Ramos (cell line): ENCODE measurements around the gene TTC39C.
"Not testable (repeated sequence)": the region's sequence is repeated elsewhere in the genome, so short reads cannot be mapped to it uniquely, and the experiment has no call there.

Source experiments
- in situ Hi-C: fragments of 300-500 bp; cut with MboI; formaldehyde crosslinking; loops from one replicate; pipeline ENCODE4 v1.14.3; 2022; ENCODE audit warnings: low sequenced_read_pairs; ENCODE audit not compliant: unreplicated experiment

Gene TTC39C

DNA sequence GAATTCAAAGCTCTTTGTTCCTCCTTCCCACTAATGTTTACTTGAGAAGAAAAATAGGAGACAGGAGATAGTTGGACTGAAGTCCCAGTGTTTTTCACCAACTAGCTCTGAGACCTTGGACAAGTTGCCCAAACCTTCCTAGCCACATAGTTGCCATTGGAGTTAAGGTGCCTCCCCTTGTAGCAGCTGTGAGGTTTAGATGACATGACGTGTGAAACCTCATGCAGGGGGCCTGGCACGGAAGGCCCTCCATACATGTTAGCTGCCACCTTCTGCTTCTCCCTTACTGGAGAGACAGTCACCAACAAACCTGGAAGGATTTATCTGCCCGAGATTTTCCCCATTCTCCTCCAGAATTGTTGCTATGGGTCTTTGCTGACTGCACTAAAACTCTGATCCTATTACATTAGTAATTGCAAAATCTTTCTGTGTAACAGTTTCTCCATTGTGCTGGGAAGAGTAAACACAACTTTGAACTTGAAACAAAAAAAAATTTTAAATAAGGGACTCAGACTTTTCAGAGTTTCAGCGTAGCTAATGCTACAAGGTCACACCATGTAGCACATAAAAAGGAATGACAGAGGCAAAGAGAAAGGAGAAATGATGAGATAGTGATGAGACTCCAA lies 100.5 kb downstream of the TTC39C start:
- in situ Hi-C loops, result loop anchor here (10.0 kb wide), 1 partner anchor 190 kb away; no protein-coding TSS in a partner anchor

DNA sequence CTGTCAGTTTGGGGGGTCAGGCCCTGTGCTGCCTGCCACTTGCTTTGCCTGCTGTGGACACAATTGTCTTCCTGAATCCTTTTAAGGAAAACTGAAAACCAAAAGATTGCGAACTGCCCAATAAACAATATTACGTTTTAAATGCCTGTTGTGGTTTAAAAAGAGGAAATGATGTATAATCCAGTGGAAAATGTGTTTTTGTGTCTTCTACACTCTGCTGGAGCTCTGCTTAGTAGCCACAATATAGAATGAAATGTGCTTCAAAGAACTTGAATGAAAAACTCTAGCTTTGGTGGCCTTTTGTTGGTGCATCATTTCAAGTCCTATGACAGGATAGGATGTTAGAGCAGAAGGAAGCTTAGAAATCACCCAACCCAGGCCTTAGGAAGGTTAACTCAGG lies 101.1 kb downstream of the TTC39C start:
- in situ Hi-C loops, result loop anchor here (10.0 kb wide), 1 partner anchor 191 kb away; no protein-coding TSS in a partner anchor

DNA sequence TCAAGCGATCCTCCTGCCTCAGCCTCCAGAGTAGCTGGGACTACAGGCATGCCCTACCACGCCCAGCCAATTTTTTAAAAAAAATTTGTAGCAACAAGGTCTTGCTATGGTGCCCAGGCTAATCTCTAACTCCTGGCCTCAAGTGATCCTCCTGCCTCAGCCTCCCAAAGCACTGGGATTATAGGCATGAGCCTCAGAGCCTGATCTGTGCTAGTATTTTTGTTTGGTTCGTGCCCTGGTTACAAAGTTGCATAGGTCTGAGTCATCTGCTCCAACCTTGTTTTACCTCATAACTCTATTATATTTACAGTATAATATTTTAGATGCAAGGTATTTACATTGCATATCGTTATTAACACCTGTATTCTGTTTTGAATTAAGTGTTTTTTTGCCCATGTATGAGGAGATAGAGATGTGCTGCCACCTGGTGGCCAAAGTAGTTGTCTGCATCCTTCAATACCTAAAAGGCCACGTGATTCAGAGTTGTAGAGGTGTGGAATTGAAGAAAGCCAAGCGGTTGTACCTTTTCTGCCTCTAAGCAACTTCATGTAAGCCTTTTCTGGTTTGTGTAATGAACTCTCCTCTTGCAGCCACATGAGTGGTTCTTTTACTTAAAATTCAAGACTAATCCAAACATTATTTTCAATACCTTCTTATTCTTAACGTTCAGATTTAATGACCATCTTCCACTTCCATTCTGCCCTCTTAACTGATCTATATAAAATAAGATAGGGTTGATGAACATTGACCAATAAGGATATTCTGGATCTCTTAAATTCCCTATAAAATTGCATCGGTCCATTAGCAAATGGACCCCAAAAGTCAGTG lies 104.4 kb downstream of the TTC39C start:
- in situ Hi-C loops, result loop anchor here (10.0 kb wide), 1 partner anchor 194 kb away; no protein-coding TSS in a partner anchor

DNA sequence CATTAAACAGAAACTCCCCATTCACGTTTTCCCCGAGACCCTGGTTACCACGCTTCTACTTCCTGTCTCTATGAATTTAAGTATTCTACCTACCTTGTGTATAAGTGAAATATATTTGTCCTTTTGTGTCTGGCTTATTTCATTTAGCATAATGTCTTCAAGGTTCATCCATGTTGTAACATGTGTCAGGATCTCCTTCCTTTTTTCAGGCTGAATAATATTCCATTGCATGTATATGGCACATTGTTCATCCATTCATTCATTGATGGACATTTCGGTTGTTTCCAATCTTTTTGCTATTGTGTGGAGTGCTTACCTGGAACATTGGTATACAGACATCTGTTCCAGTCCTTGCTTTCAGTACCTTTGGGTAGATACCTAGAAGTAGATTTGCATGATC lies 106.1 kb downstream of the TTC39C start:
- in situ Hi-C loops, result loop anchor here (10.0 kb wide), 1 partner anchor 496 kb away; no protein-coding TSS in a partner anchor

DNA sequence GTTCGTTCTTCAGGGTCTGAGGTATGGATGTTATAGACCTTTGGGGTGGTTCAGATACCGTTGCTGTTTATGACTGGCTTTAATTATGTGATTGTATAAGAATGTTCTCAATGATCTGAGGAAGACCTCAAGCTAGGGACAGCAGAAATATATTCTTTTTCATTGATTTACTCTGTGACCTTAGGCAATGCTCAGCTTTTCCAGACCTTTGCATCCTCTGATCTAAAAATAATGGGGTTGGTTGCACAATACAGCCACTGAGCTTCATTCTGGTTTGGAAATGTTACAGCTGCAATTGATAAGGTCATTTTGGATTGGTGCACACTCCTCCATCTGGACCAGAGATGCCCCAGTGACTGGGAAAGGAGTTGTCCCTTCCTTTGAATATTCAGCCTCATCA lies 107.1 kb downstream of the TTC39C start:
- in situ Hi-C loops, result loop anchor here (10.0 kb wide), 1 partner anchor 497 kb away; no protein-coding TSS in a partner anchor

DNA sequence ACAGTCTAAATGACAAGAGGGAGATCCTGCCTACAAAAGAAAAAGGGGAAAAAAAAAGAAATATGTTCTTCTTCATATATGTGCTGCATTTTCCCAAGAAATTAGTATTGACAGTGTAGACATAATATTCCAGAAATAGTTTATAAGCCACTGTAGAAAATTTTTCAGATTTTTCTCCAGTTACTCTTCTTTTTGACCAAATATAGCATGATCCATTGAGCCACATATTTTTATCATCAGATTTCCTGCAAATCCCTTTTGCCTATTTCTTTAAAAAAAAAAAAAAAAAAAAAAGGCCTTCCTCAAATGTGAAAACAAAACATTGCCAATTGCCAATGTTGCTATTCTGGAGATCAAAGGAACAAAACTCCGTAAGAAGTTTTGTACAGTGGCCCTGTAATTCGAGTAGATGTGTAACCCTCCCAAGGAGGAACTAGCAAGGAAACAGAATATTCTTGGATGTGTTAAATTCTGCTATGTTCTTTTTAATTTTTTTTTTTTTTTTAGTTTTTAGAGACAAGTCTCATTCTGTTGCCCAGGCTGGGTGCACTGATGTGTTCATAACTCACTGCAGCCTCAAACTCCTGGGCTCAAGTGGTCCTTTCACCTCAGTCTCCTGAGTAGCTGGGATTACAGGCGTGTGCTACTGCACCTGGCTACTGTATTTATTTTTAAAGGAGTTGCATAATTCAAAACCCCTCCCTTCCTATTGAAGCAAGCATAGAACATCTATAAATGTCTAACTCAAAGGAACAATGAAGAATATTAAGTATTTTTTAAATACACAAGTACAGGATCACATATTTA lies 111.8 kb downstream of the TTC39C start:
- in situ Hi-C loops, result loop anchor here (10.0 kb wide), 1 partner anchor 502 kb away; no protein-coding TSS in a partner anchor

DNA sequence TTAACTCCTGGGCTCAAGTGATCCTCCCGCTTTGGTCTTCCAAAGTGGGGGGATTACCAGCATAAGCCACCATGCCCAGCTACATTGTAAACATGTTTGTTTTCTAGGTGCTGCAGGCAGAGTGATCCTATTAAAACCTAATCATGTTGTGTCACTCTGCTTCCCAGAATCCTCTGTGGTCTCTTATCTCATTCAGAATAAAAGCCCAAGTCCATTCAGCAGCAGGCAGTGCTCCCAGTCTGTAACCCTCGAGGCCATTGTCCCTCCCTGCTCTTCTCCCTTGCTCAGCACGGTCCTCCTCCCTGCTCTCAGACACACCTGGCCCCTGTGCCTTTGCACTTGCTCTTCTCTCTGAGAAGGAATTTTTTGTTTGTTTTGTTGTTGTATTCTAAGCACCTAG lies 113.2 kb downstream of the TTC39C start:
- in situ Hi-C loops, result loop anchor here (10.0 kb wide), 1 partner anchor 503 kb away; no protein-coding TSS in a partner anchor

DNA sequence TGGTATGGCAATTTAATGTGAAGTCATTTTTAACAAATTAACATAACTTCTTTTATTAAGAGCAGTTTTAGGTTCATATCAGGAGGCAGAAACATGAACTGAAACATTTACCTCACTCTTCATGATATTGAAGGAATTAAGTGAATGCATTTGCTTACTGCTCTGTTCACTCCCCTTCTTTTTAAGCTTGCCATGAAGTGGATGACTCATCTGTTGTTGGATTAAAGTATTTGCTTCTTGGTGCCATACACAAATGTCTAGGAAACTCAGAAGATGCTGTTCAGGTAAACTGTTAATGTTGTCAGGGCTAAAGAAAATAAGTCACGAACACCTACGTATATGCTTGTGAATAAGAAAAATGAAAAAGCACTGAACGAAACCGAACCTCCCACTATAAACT lies 114.1 kb downstream of the TTC39C start:
- in situ Hi-C loops, result loop anchor here (10.0 kb wide), 1 partner anchor 504 kb away; no protein-coding TSS in a partner anchor

DNA sequence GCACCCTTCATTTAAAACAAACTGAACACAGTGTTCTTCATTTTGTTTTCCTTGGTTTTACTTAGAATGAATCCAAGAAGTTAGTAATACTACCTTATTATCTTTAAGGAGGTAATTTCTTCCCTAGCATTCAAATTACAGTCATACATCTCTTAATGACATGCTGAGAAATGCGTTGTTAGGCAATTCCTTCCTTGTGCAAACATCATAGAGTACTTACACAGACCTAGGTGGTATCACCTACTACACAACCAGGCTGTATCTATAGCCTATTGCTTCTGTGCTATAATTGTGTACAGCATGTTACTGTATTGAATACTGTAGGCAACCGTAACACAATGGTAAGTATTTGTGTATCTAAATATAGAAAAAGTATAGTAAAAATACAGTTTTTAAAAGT lies 115.9 kb downstream of the TTC39C start:
- in situ Hi-C loops, result no loop called here

DNA sequence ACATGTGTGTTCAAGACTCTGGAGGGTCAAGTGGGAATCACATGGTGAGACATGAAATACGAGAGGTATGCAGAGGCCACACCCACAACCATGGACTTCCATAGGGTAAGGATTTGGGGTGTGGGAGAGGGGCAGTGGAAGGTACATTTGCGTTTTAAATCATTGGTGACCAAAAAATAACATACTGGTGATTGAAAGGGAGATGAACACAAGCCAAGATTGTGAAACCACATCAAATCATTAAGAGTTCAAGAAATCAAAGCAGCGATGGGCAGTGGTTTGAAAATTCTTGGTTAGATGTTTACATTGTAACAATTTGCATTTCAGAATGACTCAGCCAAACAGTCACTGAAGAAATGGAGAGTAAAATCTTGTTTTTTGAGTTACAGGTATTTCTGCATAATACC lies 122.4 kb downstream of the TTC39C start:
- in situ Hi-C loops, result no loop called here

DNA sequence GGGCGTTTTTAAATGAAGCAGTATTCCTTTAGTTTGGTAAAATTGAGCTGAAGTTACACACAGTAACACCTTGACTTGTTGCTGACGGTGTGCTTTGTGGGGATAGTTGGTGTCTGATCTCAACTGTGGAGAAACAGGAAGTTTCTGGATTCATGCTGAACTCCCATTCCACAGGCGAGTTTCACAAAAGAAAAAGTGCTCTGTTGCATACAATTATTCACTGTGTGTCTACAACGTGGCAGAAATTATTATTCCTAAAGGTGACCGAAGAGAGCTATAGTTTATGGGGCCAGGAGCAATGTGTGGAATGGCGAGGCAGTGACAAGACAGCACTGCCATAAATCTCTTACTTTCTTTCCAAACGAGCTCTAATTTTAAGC lies 123.8 kb downstream of the TTC39C start:
- in situ Hi-C loops, result no loop called here

DNA sequence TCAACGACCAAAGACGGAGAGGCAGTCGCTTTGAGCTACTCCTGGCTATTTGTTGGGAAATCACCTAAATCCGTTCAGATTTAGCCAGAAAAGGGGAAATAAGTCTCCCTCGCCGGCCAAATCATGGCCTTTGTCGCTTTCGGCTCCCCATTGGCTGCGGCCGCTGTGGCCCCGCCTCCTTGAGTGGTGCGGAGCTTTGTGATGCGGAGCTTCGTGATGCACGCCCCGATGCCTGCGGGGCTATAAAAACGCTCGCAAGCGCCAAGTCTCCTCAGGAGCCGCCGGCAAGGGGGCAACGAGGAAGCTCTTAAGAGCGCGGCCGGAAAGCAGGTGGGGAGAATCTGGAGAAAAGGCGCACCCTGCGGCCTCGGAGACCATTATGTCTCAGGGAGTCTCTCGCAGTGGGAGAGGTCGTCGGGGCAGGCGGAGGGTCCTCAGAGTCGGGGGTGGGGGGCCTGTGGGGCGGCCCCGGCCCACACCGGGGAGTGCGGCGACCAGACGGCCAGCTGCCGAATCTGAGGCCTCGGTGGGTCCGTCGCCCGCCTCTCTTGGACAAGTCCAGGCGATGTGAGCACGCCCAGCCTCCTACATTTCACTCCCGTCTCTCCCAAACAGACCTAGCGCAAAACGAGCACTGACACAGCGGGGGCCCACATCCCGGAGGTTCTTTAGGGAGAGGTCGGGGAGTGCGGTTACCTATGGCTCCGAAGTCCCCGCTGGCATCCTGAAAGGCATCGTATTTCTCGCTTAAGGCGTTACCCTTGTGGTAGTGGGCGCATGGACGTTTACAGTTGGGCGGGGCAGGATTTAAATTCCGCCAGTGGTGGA lies 124.4 kb downstream of the TTC39C start, which contains the start of gene CABYR:
Gene CABYR (plus strand): TSS at position 274 of the 828 bp plus-strand sequence. CDS start 4,053 bp downstream, outside the sequence.
- in situ Hi-C loops, result no loop called here

DNA sequence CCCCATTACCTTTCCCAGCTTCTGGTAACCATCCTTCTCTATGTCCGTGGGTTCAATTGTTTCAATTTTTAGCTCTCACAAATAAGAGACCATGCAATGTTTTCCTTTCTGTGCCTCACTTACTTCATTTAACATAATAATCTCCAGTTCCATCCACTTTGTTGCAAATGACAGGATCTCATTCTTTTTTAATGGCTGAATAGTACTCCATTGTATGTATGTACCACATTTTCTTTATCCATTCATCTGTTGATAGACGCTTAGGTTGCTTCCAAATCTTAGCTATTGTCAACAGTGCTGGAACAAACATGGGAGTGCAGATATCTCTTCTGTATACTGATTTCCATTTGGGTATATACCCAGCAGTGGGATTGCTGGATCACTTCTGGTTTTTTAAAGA lies 126.1 kb downstream of the TTC39C start:
- in situ Hi-C loops, result no loop called here

DNA sequence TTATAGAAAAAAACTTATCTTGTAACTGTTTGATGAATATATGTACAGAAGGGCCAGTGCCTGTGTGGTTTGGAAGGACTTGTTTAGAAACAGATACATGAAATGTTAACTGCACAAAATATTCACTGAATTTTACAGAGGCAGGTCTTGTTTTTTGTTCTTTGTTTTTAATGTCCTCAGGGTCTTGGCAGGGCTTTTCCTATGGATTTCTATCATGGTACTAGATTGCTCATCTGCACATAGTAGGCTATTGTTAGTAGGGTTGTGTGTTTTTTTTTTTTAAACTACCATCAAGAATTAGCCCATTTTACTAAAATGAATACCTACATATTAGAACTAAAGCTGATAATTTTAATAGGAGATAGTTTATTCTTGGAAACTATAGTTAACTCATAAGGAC lies 127.8 kb downstream of the TTC39C start:
- in situ Hi-C loops, result no loop called here

DNA sequence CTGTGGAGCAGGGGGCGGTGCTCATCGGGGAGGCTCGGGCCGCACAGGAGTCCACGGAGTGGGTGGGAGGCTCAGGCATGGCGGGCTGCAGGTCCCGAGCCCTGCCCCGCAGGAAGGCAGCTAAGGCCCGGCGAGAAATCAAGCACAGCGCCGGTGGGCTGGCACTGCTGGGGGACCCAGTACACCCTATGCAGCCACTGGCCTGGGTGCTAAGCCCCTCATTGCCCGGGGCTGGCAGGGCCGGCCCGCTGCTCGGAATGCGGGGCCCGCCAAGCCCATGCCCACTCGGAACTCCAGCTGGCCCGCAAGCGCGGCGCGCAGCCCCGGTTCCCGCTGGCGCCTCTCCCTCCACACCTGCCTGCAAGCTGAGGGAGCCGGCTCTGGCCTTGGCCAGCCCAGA lies 135.0 kb downstream of the TTC39C start:
- in situ Hi-C loops, result not testable (repeated sequence)

DNA sequence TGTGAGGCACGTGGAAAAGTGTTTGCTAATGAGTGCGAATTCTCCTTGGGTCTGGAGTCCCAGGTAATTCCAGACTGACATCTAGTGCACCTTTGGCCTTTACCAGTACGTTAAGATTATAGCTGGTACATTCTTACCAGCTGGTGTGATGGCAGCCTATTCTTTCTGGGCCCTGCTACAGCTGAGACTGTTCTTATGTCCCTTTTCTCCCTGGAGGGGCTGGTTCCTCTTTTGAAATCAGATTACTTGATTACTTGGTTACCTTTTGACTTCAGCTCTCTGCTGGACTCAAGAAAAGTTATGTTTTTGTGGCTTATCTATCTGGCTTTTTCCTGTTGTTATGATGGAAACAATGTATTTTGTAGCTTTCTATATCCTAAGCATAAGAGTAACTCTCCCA lies 138.8 kb downstream of the TTC39C start:
- in situ Hi-C loops, result no loop called here

DNA sequence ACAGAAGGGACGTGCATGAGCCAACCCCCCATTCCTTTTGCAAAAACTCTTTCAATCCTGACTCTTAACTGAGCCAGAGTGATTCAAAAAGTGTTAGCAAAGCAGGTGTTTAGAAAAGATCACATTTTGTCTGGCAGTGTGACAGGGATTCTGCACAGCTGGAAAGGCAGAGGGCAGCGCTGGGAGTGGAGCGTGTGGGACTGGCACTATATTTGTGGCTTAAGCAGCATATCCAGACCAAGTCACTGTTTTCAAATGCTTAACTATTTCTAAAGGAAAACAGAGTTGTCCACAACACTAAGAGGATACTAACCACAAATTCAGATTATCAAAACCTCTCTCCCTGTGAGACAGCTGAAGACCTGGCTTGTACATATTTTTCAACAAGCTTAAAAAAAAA lies 143.3 kb downstream of the TTC39C start:
- in situ Hi-C loops, result no loop called here

DNA sequence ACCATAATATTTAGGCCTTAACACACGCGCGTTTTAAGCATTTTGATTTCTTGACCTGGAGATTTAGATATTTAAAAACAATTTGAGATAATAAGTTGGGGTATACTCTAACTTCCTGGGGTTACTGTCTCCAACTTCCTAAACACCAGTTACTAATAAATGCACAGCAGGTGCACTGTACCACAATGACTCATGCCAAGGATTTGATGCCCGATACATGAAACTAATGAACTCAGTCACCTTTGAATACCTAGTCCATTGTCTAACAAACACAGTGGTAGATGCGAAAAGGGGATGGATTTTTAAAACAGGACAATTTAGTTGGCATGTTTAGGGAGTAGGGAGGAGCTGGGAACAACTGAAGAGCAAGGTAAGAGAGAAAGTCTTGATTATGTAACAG lies 145.5 kb downstream of the TTC39C start:
- in situ Hi-C loops, result no loop called here

DNA sequence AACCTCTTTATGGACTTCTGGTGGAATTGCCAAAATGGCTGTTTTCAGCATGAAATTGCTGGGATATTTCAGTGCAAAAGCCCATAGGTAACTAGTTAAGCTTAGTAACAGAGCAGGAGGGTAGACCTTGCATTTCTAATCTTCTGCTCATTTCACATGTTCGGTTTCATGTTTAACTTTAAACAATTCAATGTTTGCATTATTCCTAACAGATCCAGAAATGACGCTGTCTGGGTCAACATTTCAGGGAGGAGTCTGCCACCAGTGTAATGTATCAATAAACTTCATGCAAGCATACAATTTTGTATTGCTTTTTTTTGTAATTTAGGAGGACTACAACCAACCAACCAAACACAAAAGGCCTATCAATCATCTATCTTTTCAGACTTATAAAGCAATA lies 146.8 kb downstream of the TTC39C start:
- in situ Hi-C loops, result no loop called here

DNA sequence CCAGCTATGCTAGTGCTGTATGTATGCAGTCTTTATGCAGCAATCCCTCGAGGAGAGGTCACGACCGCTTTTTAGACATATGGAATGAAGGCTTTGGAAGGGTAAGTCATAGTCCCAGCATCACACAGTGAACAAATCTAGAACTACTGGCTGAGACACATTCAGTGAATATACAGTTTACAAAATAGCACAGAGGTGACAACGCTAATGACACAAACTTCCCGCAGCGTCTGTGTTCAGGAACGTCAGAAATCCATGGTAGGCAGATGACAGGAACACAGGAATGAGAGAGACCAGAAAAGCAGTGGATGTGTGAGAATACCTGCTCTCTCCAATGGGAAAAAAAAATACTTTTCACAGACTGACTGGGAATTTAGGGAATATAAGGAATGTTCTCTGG lies 153.9 kb downstream of the TTC39C start:
- in situ Hi-C loops, result no loop called here
